Measurements from ENCODE around the gene TARBP1.
"Not testable (repeated sequence)": the region's sequence is repeated elsewhere in the genome, so short reads cannot be mapped to it uniquely, and the experiment has no call there.

The TARBP1 gene

DNA sequence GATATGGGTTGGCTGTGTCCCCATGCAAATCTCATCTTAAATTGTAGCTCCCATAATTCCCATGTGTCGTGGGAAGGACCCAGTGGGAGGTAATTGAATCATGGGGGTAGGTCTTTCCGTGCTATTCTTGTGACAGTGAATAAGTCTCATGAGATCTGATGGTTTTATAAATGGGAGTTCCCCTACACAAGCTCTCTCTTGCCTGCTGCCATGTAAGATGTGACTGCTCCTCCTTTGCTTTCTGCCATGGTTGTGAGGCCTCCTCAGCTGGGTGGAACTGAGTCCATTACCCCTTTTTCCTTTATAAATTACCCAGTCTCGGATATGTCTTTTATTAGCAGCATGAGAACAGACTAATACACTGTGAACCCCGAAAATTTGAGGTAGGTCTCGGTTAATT, 25.3 kb upstream of the TARBP1 start:
- not testable (repeated sequence) for DNase-seq

DNA sequence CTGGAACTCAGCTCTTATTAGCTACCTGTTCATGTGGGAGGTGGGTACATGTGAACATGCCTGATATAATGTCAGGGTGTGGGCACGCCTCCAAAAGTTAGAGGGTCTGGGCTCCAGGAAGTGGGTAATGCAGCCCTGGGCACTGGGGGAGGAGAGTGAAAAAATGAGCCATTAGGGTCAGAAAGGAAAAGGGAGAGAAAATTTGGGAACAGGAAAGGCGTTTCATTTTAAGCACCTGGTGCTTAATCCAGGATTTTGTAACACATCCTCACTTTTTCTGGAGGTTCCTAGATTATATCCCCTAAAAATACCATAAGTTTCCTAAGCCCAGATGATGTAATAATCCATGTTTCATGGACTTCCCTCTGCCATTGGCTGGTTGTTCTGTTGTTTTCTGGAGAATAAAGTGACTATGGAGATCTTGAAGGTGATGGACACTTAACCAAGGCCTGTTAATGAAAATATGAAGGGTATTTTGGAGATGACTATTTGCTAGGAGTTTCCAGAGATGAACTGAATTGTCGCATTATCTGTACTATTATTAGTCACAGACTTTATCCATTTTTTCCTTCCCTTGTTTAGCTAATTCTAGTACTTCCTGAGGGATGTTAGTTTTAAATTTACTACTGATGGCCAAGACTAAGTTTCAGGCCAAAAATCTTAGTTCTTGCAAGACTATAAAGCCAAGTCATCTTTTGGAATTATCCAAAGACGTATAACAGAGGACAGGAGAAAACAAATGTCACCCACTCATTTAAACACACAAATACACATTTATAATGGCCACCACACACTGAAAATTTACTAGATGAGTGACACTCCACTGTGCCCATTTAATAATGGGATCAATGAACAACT, 24.4 kb upstream of the TARBP1 start:
- DNase-seq: no peak

DNA sequence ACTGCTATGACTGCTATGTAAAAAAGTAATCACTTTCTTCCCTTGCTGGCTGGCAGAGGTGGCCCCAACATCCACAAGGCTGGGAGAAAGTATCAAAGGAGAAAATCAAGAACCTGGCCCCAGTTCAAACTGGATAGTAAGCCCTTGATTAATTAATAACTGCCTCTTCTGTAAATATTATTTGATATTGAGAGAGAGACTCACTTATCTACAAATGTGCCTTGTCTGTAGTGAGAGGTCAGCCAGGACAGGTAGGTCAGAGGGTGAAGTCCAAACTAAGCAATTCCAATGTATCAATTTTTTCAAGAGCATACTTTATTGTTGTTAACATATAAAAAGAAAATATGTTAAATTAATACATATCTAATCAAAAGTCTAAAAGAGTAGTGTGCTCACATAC, 23.8 kb upstream of the TARBP1 start:
- no peak for DNase-seq

DNA sequence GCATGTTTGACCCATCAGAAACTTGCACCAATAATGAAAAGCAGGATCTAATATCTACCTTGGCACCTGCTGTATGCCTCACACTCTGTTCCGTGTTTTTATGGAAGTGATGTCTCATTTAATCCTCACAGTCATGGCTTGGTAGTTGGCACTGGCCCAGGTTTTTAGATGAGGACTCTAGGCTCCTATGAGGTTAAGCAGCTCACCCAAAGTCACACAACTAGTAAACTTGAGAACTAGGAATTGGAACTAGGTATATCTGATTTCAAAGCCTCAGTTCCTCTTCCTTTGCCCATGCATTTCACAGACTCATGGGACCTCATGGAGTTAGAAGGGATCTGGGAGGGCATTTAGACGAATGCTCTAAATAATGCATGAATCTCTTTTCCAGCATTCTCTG, 21.3 kb upstream of the TARBP1 start:
- no peak for DNase-seq

DNA sequence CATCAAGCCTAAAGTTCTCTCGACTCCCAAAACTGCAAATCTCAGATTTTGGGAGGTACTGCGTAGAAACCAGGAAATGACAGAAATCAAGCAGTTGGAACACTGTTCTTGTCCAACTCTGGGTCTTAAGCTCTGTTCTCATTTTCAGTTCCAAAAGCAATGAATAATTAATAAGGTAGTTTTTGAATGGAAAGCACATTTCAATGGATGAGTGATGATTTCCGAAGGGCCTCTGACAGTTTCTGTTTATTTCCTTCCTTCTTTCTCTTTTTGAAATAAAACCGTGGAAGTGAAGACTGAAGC, 20.9 kb upstream of the TARBP1 start:
- DNase-seq: no peak

DNA sequence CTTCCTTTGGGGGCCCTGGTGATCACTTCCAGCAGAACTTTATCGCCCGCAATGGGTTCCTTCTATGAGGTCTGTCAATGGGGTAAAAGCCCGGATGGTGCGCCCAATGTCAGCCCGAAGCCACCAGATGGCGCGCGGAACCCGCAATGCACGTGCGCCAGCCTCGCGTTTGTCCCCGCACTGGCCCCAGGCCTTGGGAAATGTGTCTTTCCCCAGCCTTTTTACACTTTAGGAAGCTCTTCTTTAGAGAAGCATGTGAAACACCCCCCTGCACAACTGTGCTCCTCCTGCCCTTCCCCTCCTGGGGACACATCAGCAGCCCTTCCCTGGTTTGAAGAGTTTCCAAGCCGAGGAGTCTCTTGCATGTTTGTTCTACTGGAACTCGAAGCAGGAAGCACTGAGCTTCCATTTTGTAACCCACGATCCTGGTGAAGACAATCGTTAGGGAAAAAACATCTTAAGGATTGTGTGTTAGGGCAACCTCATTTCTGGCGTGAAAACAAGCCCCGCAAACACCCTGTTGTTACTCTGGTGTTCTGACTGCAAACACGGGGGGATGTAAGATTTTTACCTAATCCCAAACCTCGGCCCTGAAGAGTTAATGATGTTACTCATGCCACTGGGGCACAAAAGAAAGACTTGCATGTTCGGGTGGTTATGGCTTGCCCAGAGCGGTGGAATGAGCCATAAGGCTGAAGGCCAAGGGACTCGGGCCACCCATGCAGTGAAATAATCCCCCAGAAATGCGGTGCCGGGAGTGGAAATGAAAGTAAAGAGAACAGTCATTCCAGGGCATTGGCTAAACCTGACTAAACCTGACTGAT, 20.4 kb upstream of the TARBP1 start:
- DNase-seq: peak; percentile 96

DNA sequence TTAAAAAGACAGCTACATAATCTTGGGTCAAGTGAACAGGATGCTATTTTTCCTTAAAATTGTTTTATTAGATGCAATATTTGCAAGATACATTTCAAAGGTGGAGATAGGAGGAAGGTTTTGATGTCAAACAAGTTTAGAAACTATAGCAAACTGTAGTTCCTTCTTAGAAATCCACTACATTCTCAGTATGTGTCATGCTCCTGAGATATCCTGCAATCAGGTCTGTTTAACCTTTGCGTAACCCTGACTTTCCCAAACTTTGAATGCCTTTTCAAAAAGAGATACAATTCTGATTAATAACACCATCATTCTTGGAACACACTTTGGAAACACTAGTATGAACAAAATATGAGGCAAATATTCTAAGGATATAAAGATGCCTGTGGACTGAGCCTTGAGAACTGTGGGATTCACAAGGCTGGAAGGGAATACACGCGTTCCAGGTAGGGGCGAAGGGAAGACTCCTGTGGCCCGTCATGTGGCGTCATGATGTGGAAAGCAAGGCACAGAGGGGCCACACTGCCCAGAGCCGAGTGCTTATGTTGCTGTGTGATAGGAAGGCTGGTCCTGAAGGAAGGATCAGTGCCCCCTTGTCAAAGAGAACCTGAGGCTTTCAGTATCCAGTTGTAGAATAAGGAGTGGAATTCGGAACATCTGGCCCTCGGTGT, 19.6 kb upstream of the TARBP1 start:
- no peak for DNase-seq

DNA sequence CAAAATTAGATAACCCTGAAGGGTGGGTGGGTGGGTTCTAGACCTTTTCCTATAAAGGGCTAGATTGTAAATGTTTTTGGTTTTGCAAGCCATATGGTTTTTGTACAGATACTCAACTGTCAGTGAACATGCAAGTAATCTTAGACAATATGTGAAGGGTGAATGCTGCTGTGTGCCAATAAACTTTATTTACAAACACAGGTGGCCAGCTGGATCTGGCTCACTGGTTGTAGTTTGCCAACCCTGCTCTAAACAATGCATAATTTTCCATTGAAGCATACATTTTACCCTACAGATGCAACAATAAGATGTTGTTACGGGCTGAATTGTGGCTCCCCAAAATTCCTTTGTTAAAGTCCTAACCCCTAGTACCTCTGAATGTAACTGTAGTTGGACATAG, 18.6 kb upstream of the TARBP1 start:
- DNase-seq: no peak

DNA sequence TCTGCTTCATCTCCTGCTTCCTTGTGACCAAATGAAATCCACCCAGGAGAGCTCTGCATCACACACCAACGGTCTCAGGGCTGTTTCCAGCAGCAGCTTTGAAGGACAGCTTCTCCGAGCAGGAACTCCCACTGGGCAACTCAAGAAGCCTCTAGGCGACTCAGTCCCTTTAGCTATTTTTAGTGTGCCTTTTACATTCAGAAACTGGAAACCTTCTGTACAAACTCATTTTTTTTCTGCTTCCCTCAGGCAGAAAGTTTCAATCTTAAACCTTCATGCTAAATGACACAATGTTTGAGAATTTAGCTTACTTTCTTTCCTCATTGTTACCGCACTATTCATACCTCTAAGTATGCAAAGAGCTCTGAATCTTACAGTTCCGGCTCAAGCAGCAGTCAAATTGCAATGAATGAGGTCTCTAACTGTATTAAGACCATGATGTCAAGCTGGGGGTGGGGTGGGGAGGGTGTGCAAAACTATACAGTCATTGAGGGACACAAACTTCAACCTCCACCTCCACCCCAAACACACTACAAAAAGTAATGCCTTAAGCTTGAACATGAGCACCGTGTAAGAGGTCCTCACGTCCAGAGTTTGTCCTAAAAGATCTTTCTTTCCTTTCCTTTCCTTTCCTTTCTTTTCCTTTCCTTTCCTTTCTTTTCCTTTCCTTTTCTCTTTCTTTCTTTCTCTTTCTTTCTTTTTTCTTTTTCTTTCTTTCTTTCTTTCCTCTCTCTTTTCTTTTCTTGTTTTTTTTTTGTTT, 16.4 kb upstream of the TARBP1 start:
- peak; percentile 95 for DNase-seq

DNA sequence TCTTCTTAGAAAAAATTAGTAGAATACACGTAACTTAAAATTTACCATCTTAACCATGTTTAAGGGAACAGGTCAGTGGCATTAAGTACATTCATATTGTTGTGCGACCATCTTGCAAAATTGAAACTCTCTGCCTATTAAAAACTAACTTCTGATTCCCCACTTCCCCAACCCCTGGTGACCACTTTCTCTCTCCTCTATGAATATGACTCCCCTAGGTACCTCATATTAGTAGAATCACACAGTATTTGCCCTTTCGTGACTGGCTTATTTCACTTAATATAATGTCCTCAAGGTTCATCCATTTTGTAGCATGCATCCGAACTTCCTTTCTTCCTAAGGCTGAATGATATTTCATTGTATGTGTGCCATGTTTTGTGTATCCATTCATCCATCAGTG, 15.1 kb upstream of the TARBP1 start:
- no peak for DNase-seq

DNA sequence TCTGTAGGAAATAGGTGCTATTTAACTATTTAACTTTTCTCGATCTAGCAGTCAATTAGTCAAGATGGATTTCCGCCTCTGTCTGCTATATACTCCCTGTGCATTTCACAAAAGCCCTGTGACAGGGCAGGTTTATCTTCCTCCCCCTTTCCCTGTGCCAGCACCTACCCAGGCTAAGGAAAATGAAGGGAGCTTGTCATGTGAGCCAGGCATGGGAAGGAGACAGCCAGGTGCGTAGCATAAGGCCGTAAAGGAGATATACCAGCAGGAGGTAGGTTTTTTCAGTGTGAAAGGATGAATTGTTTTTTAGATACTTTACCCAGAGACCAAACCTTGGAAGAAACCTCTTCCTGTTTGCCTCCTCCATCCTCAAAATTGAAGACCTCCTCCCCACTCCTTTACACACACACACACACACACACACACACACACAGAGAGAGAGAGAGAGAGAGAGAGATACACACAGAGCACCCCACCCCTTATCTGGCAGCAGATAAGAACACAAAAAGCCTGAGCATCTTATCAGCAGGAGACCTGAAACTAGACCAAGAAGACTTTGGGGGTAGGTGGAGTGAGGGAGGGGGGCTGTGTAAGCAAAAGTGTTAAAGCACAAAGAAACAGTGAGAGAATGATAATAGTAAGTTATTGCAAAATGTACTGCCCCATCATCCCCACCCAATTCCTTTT, 12.0 kb upstream of the TARBP1 start:
- DNase-seq: no peak

DNA sequence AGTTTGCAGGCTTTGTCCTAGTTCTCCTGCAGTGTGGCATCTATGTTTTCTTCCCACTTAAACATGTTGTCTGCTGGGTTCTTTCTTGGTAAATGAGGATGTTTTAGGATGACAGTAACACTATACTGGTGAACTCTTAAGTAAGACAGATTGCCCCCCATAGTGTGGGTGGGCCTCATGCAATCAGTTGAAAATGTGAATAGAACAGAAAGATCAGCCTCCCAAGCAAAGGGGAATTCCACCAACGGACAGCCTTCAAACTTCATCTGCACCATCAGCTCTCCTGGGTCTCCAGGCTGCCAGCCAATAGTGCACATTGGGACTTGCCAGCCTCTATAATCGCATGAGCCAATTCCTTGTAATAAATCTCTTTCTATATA, 10.7 kb upstream of the TARBP1 start:
- DNase-seq: no peak

DNA sequence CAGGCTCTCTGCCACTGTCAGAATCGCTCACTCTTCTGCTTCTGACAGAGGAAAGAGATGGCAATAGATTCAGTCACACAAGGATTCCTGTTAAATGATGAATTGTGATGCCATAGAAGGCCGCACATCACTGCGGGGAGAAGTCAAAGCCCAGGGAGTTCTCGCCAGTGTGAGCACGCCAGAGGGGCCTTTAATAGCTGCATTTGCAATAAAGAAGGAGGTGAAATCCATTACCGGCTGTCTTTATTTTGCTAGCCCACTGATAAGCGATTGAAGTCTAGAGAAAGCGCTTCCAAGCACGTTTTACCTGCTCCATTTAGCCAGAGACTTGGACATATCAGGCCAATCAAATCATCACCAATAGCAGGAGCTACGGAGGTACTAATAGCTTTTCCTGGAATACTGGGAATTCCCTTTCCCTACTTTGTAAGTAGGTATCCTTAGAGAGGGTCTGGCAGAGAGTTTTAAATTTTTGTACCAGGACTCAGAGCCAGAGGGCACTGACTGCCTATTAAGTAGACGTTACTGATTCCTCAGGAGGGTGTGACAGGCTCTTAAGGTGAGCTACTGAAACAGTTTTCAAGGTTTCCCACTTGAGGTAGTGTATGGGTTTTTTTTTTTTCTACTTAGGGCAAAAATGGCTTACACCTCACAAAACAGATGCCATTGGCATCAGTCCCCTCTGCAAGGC, 10.2 kb upstream of the TARBP1 start:
- DNase-seq: no peak

DNA sequence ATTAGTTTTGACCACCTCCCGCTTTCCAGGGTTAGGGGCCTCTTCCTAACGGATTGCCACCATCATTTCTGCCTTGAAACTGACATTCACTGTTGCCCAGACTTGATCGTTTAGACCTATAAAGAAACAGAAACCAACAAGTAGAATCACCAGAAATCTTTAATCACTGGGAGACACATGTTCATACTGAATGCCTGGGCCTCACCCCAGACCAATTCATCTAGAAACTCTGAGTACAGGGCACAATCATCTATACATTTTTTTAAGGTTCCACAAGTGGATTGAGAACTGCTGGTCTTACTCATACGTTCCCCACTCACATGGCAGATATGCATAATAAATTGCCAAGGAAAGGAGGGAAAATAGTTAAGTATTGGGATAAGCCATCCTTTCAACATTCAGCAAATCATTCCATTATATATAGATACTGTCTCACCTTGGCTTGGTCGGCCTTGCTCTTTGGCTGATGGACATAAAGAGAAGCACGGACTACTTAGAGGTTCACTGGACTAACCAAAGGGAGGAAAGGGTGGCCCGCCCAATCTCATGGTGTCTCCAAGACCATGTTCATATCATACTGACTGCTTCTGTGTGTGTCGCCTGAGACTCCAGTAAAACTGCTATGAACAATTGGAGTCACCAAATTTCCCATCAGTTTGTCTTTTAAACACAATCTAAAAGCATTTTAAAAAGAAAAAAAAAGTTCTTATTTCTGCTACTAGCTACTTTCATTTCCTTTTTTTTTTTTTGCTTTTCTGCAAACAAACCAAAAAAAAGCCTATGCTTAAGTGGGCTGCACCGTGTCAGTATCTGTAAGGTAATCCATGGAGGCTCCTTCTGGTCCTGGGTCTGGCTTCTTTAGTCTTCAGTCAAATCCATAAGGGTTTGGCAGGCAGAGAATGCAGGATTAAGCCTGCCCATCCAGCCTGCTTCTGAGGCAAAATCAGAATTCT, 9.4 kb upstream of the TARBP1 start:
- DNase-seq: peak; percentile 31

DNA sequence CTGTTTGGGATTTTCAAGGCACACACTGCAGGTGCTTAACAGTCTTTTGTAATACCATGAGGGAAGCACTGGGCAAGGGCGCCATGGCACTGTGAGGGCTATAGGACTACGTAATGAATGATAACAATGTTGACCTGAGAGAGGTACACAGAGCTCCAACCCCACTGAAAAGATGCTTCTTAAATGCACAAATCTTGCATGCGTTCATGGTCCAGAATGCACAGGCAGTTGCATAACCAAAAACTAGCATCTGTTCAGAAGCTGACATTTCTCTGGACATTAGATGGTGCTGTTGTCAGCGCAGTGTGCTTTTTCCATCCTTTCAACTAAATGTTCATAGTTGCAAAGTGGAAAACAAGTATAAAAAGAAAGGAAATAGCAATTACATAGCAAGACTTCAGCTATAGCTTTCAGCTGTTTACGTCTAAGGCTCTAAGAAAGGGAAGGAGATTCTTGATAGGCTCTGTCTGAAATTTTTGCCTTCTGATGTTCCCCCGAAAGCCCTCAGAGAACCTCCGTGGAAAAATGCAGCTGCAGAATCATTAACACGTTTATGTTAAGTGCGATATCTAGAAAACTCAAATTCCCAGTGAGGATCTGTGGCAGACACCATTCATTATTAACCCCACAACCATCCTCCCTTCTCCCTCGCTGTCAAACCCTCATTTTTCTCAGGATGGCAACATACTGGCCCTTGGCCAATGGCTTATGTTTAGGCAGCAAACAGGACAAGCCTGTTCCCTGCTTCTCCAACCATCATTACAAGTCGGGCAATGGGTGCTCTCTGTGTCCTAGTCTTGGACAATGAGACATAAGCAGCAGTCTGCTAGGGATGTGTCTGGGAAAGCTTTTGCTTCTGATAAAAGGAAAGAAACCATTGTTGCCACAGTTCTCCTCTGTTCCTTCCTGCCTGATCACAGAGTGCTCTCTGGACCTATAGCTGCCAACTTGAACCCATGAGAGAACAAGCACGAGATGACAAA, 8.2 kb upstream of the TARBP1 start:
- peak; percentile 74 for DNase-seq

DNA sequence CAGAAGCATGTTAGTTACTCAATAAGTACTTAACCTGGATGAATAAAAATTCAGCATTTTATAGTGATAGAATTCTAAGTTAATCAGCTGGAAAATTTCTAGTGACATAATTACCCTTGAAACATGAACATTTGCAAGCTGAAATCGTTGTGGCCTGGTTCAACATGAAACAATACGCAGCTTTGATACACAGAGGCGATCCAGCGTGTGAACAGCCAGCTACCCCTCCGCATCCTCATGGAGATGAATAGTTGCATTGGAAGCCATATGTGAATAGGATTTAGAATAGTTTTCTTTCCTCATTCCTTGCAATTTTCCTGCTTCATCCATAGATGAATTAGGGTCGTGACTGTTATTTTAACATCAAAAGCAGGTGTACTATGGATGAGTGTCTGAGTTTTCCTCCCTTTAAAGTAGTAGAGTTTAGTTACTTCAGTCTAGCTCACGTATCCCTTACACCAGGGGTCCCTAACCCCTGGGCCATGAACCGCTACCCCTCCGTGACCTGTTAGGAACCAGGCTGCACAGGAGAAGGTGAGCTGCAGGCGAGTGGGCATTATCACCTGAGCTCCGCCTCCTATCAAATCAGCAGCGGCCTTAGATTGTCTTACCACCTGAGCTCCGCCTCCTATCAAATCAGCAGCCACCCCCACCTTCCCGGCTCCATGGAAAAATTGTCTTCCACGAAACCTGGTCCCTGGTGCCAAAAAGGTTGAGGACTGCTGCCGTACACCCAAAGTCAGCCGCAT, 6.2 kb upstream of the TARBP1 start:
- DNase-seq: no peak

DNA sequence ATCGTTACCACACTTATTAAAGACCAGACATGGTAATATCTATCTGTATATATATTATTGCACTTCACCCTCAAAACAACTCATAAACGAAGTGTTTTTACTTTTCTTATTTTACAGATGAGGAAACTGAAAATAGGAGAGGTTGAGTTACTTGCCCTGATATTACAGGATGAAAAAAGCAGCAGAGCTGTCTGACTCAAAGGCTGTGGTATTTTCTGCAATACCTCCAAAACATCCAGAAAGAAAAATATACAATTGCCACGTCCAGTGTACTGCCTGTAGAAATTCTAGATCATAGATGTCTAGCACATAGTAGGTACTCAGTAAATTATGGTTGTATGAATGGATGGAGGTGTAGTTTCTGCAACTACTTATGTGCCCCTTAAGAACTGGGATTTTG, 5.2 kb upstream of the TARBP1 start:
- DNase-seq: no peak

DNA sequence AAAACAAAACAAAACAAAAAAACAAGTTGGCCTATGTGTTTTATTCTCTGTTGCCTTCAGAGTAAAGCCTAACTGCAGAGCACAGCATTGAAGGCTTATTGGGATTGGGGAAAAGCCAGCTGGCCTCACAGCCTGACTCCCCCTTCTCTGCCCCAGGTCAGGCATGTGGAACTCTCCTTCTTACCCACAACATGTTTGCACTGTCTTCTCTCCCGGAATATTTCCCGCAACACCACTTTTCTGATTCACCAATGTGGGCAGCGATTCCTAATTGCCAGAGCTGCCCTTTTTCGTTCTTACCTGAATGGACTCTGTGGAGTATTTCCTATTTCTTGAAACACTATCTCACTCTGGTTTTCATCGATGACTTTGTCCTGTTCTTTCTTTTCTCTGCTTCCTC, 2.8 kb upstream of the TARBP1 start:
- DNase-seq: no peak

Measured in fibroblast of skin of abdomen (primary cell).